Suprapubic skin (tissue), 4 donors: ENCODE data around the gene SYNPO. TPM values are rescaled to one million over a fixed set of nuclear protein-coding genes. Genes with fewer than 3 reads are reported as not detected.

Experiments
- DNase-seq, 2 donors: peaks; one replicate each; pipeline ENCODE4 v3.0.0-alpha.2; 2019; ENCODE audit warnings: low spot score in 2 of 2
- H3K27ac ChIP-seq: fragments of 200-600 bp; sonication (generic); one replicate; pipeline ENCODE4 v1.5.1; 2019
- H3K27me3 ChIP-seq: fragments of 200-600 bp; sonication (generic); one replicate; pipeline ENCODE4 v1.5.1; 2019
- H3K36me3 ChIP-seq: fragments of 200-600 bp; sonication (generic); one replicate; pipeline ENCODE4 v1.5.1; 2019
- H3K4me1 ChIP-seq: fragments of 200-600 bp; sonication (generic); one replicate; pipeline ENCODE4 v1.5.1; 2019
- H3K4me3 ChIP-seq: fragments of 200-600 bp; sonication (generic); one replicate; pipeline ENCODE4 v1.5.1; 2019; ENCODE audit warnings: mild to moderate bottlenecking
- H3K9me3 ChIP-seq: fragments of 200-600 bp; sonication (generic); one replicate; pipeline ENCODE4 v1.5.1; 2019
- EP300 ChIP-seq: sonication (generic); formaldehyde crosslinking; IDR thresholded peaks from one replicate; pipeline ENCODE4 v1.6.1; 2017; ENCODE audit warnings: antibody characterized with exemption
- POLR2A ChIP-seq, 2 donors: fragments of 450-650 bp; IDR thresholded peaks; one replicate each; pipeline ENCODE4 v1.6.1; 2017; ENCODE audit warnings: antibody characterized with exemption in 2 of 2, mild to moderate bottlenecking in 2 of 2, moderate library complexity in 2 of 2
- POLR2AphosphoS5 ChIP-seq, 3 donors: sonication (generic); formaldehyde crosslinking; IDR thresholded peaks; one replicate each; pipeline ENCODE4 v1.6.1; 2017; ENCODE audit warnings: antibody characterized with exemption in 3 of 3
- WGBS: methylation state at CpG from one replicate; pipeline ENCODE4 v1.1.5; 2018; 5-methylcytosine and 5-hydroxymethylcytosine counted together
- total RNA-seq, 4 donors: library from RNA; depleted of rRNA; stranded (reverse); fragments of >200 nt; gene quantifications; one replicate each; pipeline ENCODE4 v1.1.0, GENCODE V29; 2016
- TF ChIP-seq, protein P1 (sequence below), 2 donors: fragments of 200-600 bp in 1 of 2; fragments of 450-650 bp in 1 of 2; sonication (generic) in 1 of 2; IDR thresholded peaks; one replicate each; pipeline ENCODE4 v1.5.1; 2016 to 2019; ENCODE audit warnings: antibody characterized with exemption in 2 of 2, mild to moderate bottlenecking in 1 of 2, moderate library complexity in 1 of 2

SYNPO gene
- total RNA-seq, 4 donors from 2014 or later = 3.3 to 8.5 (median 5.6) TPM

DNA sequence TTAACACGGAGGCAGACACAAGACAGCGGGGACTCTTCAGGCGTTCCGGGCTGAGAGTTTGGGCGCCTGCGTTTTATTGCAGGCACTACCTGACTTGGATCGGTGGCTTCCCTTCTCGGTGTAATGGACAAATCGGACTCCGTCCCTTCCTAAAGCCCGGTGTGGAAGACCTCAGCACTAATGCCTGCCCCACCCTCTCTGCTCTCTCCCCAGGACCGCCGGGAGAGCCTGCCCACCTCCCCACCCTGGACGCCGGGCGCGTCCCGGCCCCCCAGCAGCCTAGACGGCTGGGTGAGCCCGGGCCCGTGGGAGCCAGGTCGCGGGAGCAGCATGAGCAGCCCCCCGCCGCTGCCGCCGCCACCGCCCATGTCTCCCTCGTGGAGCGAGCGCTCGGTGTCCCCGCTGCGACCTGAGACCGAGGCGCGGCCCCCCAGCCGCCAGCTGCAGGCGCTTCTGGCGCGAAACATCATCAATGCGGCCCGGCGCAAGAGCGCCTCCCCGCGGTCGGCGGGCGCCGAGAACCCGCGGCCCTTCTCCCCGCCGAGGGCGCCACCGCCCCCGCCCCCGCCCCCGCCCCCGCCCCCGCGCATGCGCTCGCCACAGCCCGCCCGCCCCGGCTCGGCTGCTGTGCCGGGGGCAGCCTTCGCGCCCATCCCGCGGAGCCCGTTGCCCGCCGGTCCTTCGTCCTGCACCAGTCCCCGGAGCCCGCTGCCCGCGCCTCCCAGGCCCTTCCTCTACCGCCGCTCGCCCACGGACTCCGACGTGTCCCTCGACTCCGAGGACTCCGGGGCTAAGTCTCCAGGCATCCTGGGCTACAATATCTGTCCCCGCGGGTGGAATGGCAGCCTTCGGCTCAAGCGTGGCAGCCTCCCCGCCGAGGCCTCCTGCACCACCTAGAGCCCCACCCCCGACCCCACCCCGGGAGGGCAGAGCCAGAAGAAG is 16.0 kb downstream of the SYNPO start:
- H3K9me3 ChIP-seq = no peaks in the 10 kb centered on the region
- no peak for TF ChIP-seq POLR2A (IDR thresholded peaks at IDR 0.05)
- TF ChIP-seq POLR2AphosphoS5 (IDR thresholded peaks at IDR 0.05) = no peak
- TF ChIP-seq EP300 = no peak
- TF ChIP-seq, protein P1, sequence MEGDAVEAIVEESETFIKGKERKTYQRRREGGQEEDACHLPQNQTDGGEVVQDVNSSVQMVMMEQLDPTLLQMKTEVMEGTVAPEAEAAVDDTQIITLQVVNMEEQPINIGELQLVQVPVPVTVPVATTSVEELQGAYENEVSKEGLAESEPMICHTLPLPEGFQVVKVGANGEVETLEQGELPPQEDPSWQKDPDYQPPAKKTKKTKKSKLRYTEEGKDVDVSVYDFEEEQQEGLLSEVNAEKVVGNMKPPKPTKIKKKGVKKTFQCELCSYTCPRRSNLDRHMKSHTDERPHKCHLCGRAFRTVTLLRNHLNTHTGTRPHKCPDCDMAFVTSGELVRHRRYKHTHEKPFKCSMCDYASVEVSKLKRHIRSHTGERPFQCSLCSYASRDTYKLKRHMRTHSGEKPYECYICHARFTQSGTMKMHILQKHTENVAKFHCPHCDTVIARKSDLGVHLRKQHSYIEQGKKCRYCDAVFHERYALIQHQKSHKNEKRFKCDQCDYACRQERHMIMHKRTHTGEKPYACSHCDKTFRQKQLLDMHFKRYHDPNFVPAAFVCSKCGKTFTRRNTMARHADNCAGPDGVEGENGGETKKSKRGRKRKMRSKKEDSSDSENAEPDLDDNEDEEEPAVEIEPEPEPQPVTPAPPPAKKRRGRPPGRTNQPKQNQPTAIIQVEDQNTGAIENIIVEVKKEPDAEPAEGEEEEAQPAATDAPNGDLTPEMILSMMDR (IDR thresholded peaks at IDR 0.05) = peak; percentile 25 to 77
- H3K36me3 ChIP-seq = no peaks in the 10 kb centered on the region
- peaks cover 18% of the 10 kb centered on the region for H3K4me1 ChIP-seq
- WGBS = 8% methylated on average over 37 of the region's 99 CpGs
- H3K27ac ChIP-seq = peak overlapping the region; percentile 15
- DNase-seq = peak in 1 of 2 donors; percentile 76
- H3K4me3 ChIP-seq = peak overlapping the region; percentile 59
- no peaks in the 10 kb centered on the region for H3K27me3 ChIP-seq

DNA sequence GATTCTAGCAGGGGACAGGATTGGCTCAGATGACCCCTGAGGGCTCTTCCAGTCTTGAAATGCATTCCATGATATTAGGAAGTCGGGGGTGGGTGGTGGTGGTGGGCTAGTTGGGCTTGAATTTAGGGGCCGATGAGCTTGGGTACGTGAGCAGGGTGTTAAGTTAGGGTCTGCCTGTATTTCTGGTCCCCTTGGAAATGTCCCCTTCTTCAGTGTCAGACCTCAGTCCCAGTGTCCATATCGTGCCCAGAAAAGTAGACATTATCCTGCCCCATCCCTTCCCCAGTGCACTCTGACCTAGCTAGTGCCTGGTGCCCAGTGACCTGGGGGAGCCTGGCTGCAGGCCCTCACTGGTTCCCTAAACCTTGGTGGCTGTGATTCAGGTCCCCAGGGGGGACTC is 17.7 kb downstream of the SYNPO start:
- Histone ChIP-seq H3K36me3 (no peaks in the 10 kb centered on the region), H3K27me3 (no peaks in the 10 kb centered on the region), H3K27ac (no peak overlapping the region), H3K4me1 (peaks cover 18% of the 10 kb centered on the region), H3K9me3 (no peaks in the 10 kb centered on the region), H3K4me3 (no peak overlapping the region)
- DNase-seq = peak in 1 of 2 donors; percentile 46
- 93% methylated on average over 4 of the region's 4 CpGs for WGBS
- TF ChIP-seq POLR2AphosphoS5 (IDR thresholded peaks at IDR 0.05) (no peak), EP300 (no peak), POLR2A (IDR thresholded peaks at IDR 0.05) (no peak)
- TF ChIP-seq, protein P1 (IDR thresholded peaks at IDR 0.05) = no peak

DNA sequence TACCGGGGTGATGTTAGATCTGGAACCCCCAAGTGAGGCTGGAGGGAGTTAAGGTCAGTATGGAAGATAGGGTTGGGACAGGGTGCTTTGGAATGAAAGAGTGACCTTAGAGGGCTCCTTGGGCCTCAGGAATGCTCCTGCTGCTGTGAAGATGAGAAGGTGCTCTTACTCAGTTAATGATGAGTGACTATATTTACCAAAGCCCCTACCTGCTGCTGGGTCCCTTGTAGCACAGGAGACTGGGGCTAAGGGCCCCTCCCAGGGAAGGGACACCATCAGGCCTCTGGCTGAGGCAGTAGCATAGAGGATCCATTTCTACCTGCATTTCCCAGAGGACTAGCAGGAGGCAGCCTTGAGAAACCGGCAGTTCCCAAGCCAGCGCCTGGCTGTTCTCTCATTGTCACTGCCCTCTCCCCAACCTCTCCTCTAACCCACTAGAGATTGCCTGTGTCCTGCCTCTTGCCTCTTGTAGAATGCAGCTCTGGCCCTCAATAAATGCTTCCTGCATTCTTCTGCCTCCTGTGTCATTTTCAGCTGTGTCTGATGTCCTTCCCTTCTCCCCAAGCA is 18.3 kb downstream of the SYNPO start:
- Histone ChIP-seq H3K27ac (no peak overlapping the region), H3K4me1 (peaks cover 18% of the 10 kb centered on the region), H3K9me3 (no peaks in the 10 kb centered on the region), H3K4me3 (no peak overlapping the region), H3K27me3 (no peaks in the 10 kb centered on the region), H3K36me3 (no peaks in the 10 kb centered on the region)
- TF ChIP-seq POLR2A (IDR thresholded peaks at IDR 0.05) = no peak
- TF ChIP-seq, protein P1 (IDR thresholded peaks at IDR 0.05) = no peak
- TF ChIP-seq POLR2AphosphoS5 (IDR thresholded peaks at IDR 0.05) = no peak
- no peak for TF ChIP-seq EP300
- WGBS = 87% methylated on average over 3 of the region's 3 CpGs
- DNase-seq = no peak

DNA sequence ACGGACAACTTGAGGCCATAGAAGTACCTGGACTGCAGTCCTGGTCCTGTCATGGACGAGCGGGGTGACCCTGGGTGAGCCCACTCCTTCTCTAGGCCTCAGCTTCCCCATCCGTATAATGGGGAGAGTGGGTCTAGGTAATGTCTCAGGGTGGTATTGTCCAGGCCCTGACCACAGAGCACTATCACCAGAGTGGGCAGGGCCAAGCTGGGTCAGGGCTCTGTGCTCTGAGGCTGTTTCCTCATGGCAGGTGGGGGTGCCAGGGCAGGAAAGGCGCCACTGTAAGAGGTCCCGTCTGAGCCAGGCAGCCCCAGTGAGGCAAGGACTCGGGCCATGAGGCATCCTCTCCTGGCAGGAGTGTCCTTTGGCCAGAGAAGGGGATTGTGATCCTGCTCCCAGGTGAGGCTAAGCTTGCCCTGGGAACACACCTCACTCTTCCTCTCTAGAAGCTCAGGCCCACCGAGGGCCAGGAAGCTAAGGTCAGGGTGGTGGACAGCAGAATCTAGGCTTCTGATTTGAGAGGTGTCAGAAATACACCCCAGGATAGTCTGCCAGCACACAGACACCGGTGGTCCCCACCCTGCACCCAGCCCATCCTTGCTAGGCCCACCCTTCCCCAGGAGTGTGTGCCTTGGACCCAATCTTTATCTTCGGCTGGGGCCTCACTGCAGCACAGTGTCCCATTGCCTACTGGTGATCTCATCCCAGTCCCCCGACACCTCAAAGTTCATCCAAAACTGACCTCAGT is 19.1 kb downstream of the SYNPO start:
- no peaks in the 10 kb centered on the region for H3K36me3 ChIP-seq
- TF ChIP-seq POLR2A (IDR thresholded peaks at IDR 0.05) = no peak
- TF ChIP-seq, protein P1 (IDR thresholded peaks at IDR 0.05) = no peak
- TF ChIP-seq EP300 = no peak
- no peak for TF ChIP-seq POLR2AphosphoS5 (IDR thresholded peaks at IDR 0.05)
- 75% methylated on average over 7 of the region's 11 CpGs for WGBS
- no peaks in the 10 kb centered on the region for H3K27me3 ChIP-seq
- no peak overlapping the region for H3K27ac ChIP-seq
- H3K4me3 ChIP-seq = no peak overlapping the region
- DNase-seq = peak in 1 of 2 donors; percentile 55
- H3K4me1 ChIP-seq = peaks cover 18% of the 10 kb centered on the region
- H3K9me3 ChIP-seq = no peaks in the 10 kb centered on the region
